SH-SY5Y (cell line): ENCODE results near the gene C13orf46.

Source experiments
- GATA2 ChIP-seq: IDR thresholded peaks from 2 replicates; pipeline ENCODE4 v1.6.1; 2011; ENCODE audit warnings: mild to moderate bottlenecking, low read depth, low read length
- GATA3 ChIP-seq: IDR thresholded peaks from 2 replicates; pipeline ENCODE4 v1.6.1; 2011; ENCODE audit warnings: low read depth, mild to moderate bottlenecking, low read length, moderate library complexity

C13orf46 gene

GRCh38 chr13:113952151-113952982, 21.5 kb downstream of the C13orf46 start:
- TF ChIP-seq GATA3: no peak

- TF ChIP-seq GATA2: no peak
- TF ChIP-seq GATA3: no peak
These were observed 22.5 kb downstream of the C13orf46 start for GRCh38 chr13:113951246-113951999.

- TF ChIP-seq GATA3 (no peak), GATA2 (no peak)
These were observed 23.2 kb downstream of the C13orf46 start for GRCh38 chr13:113950451-113951245.

- no peak for TF ChIP-seq GATA3
These were observed 24.3 kb downstream of the C13orf46 start for GRCh38 chr13:113949546-113949945.

GRCh38 chr13:113948034-113948742, 25.7 kb downstream of the C13orf46 start:
- TF ChIP-seq GATA2: no peak
- TF ChIP-seq GATA3: no peak

GRCh38 chr13:113947311-113948033, 26.4 kb downstream of the C13orf46 start:
- no peak for TF ChIP-seq GATA3
- TF ChIP-seq GATA2: no peak

GRCh38 chr13:113946409-113947181, 27.3 kb downstream of the C13orf46 start:
- TF ChIP-seq GATA3 (no peak), GATA2 (no peak)

- TF ChIP-seq GATA3 (no peak), GATA2 (no peak)
These were observed 27.9 kb downstream of the C13orf46 start for GRCh38 chr13:113945857-113946408.

- TF ChIP-seq GATA2: no peak
- no peak for TF ChIP-seq GATA3
These were observed 29.9 kb downstream of the C13orf46 start for GRCh38 chr13:113943821-113944565.

- TF ChIP-seq GATA2 (no peak), GATA3 (no peak)
These were observed 31.2 kb downstream of the C13orf46 start for GRCh38 chr13:113942591-113943103.

GRCh38 chr13:113941571-113942191, 32.2 kb downstream of the C13orf46 start:
- TF ChIP-seq GATA3 (no peak), GATA2 (no peak)

- no peak for TF ChIP-seq GATA3
- TF ChIP-seq GATA2: no peak
These were observed 34.0 kb downstream of the C13orf46 start for GRCh38 chr13:113939944-113940297.
